Nephron progenitor cell (in vitro differentiated cells): ENCODE measurements around the gene PCDHGB5.
"Not testable (repeated sequence)": the region's sequence is repeated elsewhere in the genome, so short reads cannot be mapped to it uniquely, and the experiment has no call there.

Experiments used
- DNase-seq: peaks from one replicate; pipeline ENCODE4 v3.0.0; 2021
- H3K27ac Mint-ChIP-seq: 2 replicates; pipeline ENCODE4 v1.8.0; 2021; ENCODE audit warnings: mild to moderate bottlenecking, moderate library complexity, mixed read lengths
- H3K27me3 Mint-ChIP-seq: 2 replicates; pipeline ENCODE4 v1.8.0; 2021; ENCODE audit warnings: mild to moderate bottlenecking, low read depth, mixed read lengths; ENCODE audit not compliant: poor library complexity
- H3K36me3 Mint-ChIP-seq: 2 replicates; pipeline ENCODE4 v1.8.0; 2021; ENCODE audit warnings: low read depth, mixed read lengths
- H3K4me1 Mint-ChIP-seq: 2 replicates; pipeline ENCODE4 v1.8.0; 2021; ENCODE audit warnings: mixed read lengths
- H3K4me3 Mint-ChIP-seq: 2 replicates; pipeline ENCODE4 v1.8.0; 2021; ENCODE audit warnings: mild to moderate bottlenecking, moderate library complexity, mixed read lengths
- H3K9me3 Mint-ChIP-seq: 2 replicates; pipeline ENCODE4 v1.8.0; 2021; ENCODE audit warnings: mild to moderate bottlenecking, moderate library complexity, mixed read lengths
- CTCF ChIP-seq: fragments of 200-600 bp; sonication (generic); IDR thresholded peaks from 2 replicates; pipeline ENCODE4 v1.5.0; 2021; ENCODE audit warnings: antibody characterized with exemption

Gene PCDHGB5

DNA sequence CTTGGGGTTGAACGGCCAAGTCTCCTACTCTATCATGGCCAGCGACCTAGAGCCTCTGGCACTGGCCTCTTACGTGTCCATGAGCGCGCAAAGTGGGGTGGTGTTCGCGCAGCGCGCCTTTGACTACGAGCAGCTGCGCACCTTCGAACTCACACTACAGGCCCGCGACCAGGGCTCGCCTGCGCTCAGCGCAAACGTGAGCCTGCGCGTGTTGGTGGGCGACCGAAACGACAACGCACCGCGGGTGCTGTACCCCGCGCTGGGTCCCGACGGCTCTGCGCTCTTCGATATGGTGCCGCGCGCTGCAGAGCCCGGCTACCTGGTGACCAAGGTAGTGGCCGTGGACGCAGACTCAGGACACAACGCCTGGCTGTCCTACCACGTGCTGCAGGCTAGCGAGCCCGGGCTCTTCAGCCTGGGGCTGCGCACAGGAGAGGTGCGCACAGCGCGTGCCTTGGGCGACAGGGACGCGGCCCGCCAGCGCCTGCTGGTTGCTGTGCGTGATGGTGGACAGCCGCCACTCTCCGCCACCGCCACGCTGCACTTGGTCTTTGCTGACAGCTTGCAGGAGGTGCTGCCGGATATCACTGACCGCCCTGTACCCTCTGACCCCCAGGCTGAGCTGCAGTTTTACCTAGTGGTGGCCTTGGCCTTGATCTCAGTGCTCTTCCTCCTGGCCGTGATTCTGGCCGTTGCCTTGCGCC is 2.0 kb downstream of the PCDHGB5 start:
- Mint-ChIP-seq H3K27me3 (peaks cover 5% of the 10 kb centered on the region), H3K9me3 (peaks cover 87% of the 10 kb centered on the region), H3K4me3 (peak overlapping the region; percentile 17), H3K36me3 (peaks cover 66% of the 10 kb centered on the region), H3K4me1 (no peaks in the 10 kb centered on the region), H3K27ac (no peak overlapping the region)
- no peak for DNase-seq
- no peak for TF ChIP-seq CTCF

GRCh38 chr5:141402553-141403243 is 5.0 kb downstream of the PCDHGB5 start, which contains the start of gene PCDHGA9:
Gene PCDHGA9 (plus strand): TSS chr5:141402778. CDS start chr5:141402953, 175 bp downstream.
- Mint-ChIP-seq H3K4me3 (no peak within 1 kb of the TSS), H3K9me3 (peaks cover 89% of the 10 kb centered on the region), H3K36me3 (peaks cover 70% of the 10 kb centered on the region), H3K4me1 (no peaks in the 10 kb centered on the region), H3K27ac (no peak within 1 kb of the TSS), H3K27me3 (peaks cover 5% of the 10 kb centered on the region)
- no peak for TF ChIP-seq CTCF
- no peak for DNase-seq

GRCh38 chr5:141403387-141403786 is 5.6 kb downstream of the PCDHGB5 start:
- H3K9me3 Mint-ChIP-seq, result peaks cover 92% of the 10 kb centered on the region
- H3K27ac Mint-ChIP-seq, result no peak overlapping the region
- DNase-seq, result no peak
- no peak for TF ChIP-seq CTCF
- H3K36me3 Mint-ChIP-seq, result peaks cover 77% of the 10 kb centered on the region
- H3K4me1 Mint-ChIP-seq, result peaks cover 4% of the 10 kb centered on the region
- H3K27me3 Mint-ChIP-seq, result peaks cover 5% of the 10 kb centered on the region
- H3K4me3 Mint-ChIP-seq, result no peak overlapping the region

- peak; percentile 86 for TF ChIP-seq CTCF
- Mint-ChIP-seq H3K4me1 (peaks cover 18% of the 10 kb centered on the region), H3K9me3 (peaks cover 98% of the 10 kb centered on the region), H3K27ac (peak within 1 kb of the TSS; percentile 95), H3K4me3 (peak within 1 kb of the TSS; percentile 97), H3K36me3 (peaks cover 88% of the 10 kb centered on the region)
- peak; percentile 87 for DNase-seq
- not testable (repeated sequence) for H3K27me3 Mint-ChIP-seq
These were observed 10.2 kb downstream of the PCDHGB5 start, which contains the start of gene PCDHGB6 for GRCh38 chr5:141407790-141408505. Gene PCDHGB6 (plus strand): TSS chr5:141408021. CDS start chr5:141408203, 182 bp downstream.

GRCh38 chr5:141409598-141410306 is 12.0 kb downstream of the PCDHGB5 start:
- Mint-ChIP-seq H3K27ac (no peak overlapping the region), H3K36me3 (peaks cover 95% of the 10 kb centered on the region), H3K4me3 (peak overlapping the region; percentile 79), H3K27me3 (peaks cover 23% of the 10 kb centered on the region), H3K9me3 (peaks cover 100% of the 10 kb centered on the region), H3K4me1 (peaks cover 23% of the 10 kb centered on the region)
- no peak for TF ChIP-seq CTCF
- DNase-seq, result no peak
